ENCODE results near the gene FNDC7. TPM values are rescaled to one million over a fixed set of nuclear protein-coding genes. Genes with fewer than 3 reads are reported as not detected.

Gene FNDC7
- total and polyA plus RNA-seq, 9 of the 15 experiments (the other 6 are each of a cell fraction or from before 2014, with no cell fraction given): not detected

DNA sequence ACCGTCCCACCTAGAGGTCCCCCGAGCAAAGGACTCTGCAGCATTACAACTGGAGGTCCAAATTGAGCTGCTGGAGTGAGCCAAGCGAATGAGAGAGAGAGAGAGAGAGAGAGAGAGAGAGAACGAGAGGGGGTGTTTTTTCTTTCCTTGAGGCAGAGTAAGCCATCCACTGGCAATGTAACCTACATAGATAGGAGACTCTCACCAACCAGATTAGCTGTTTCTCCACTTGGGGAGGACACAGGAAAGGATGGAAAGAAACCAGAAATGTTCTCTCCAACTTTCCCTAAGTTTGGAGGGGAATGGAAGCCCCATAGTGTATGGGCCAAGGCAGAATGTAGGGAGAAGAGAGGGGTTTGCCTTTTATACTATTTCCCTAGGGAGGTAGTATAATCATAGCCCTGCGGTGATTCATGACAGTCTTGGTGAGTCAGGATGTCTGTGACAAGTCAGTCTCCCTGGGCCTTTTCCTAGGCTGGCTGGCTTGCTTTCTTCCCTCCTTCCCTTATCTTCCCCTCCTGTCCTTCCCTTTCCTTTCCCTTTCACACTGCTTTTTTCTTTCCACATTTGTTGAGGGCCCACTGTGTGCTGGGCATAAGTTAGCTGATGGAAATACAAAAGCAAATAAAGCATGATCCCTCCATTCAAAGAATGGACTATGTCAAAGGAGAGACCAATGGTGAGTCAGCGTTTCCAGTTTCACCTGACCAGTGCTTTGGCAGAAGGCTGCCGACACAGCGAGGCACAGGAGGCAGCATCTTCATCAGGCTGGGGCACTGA lies 7.1 kb downstream of the FNDC7 start (continued):
- TF ChIP-seq ZNF699 (CRISPR knock-in tag; IDR thresholded peaks at IDR 0.05; ENCODE audit: insufficient replicate concordance) (no peak), STAG1 (CRISPR knock-in tag; IDR thresholded peaks at IDR 0.05; ENCODE audit: borderline replicate concordance) (no peak), ZSCAN29 (IDR thresholded peaks at IDR 0.05) (no peak), NFE2L1 (tag; IDR thresholded peaks at IDR 0.05; ENCODE audit: borderline replicate concordance, low read depth) (peak; percentile 62; the same call in 1 of the 2 replicates), SMARCA4 (IDR thresholded peaks at IDR 0.05) (peak; percentile 85), SMARCE1 (IDR thresholded peaks at IDR 0.05) (peak; percentile 77), EHMT2 (IDR thresholded peaks at IDR 0.05) (peak; percentile 83), KDM1A (IDR thresholded peaks at IDR 0.05) (peak in 1 of 2 experiments; percentile 23; a peak in 1 of 4 replicates), FOXM1 (IDR thresholded peaks at IDR 0.05; ENCODE audit: low read depth) (no peak), FOXM1 (CRISPR knock-in tag; IDR thresholded peaks at IDR 0.05; ENCODE audit: low read depth) (no peak), ARID1B (IDR thresholded peaks at IDR 0.05) (peak; percentile 77), ZNF431 (CRISPR knock-in tag; IDR thresholded peaks at IDR 0.05) (no peak)
- TF ChIP-seq, protein P1, sequence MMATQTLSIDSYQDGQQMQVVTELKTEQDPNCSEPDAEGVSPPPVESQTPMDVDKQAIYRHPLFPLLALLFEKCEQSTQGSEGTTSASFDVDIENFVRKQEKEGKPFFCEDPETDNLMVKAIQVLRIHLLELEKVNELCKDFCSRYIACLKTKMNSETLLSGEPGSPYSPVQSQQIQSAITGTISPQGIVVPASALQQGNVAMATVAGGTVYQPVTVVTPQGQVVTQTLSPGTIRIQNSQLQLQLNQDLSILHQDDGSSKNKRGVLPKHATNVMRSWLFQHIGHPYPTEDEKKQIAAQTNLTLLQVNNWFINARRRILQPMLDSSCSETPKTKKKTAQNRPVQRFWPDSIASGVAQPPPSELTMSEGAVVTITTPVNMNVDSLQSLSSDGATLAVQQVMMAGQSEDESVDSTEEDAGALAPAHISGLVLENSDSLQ (IDR thresholded peaks at IDR 0.05): peak; percentile 65
- TF ChIP-seq, protein P2, sequence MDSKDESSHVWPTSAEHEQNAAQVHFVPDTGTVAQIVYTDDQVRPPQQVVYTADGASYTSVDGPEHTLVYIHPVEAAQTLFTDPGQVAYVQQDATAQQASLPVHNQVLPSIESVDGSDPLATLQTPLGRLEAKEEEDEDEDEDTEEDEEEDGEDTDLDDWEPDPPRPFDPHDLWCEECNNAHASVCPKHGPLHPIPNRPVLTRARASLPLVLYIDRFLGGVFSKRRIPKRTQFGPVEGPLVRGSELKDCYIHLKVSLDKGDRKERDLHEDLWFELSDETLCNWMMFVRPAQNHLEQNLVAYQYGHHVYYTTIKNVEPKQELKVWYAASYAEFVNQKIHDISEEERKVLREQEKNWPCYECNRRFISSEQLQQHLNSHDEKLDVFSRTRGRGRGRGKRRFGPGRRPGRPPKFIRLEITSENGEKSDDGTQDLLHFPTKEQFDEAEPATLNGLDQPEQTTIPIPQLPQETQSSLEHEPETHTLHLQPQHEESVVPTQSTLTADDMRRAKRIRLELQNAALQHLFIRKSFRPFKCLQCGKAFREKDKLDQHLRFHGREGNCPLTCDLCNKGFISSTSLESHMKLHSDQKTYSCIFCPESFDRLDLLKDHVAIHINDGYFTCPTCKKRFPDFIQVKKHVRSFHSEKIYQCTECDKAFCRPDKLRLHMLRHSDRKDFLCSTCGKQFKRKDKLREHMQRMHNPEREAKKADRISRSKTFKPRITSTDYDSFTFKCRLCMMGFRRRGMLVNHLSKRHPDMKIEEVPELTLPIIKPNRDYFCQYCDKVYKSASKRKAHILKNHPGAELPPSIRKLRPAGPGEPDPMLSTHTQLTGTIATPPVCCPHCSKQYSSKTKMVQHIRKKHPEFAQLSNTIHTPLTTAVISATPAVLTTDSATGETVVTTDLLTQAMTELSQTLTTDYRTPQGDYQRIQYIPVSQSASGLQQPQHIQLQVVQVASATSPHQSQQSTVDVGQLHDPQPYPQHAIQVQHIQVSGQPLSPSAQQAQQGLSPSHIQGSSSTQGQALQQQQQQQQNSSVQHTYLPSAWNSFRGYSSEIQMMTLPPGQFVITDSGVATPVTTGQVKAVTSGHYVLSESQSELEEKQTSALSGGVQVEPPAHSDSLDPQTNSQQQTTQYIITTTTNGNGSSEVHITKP (IDR thresholded peaks at IDR 0.05; ENCODE audit: partially characterized antibody): peak; percentile 73
